PC-9 (cell line): ENCODE results near the gene RBMY1B.

Source experiments
- CTCF ChIP-seq: fragments of 200-600 bp; sonication (generic); conservative IDR thresholded peaks from 2 replicates; pipeline ENCODE4 v1.6.1; 2017; ENCODE audit warnings: mixed run types, antibody characterized with exemption, mild to moderate bottlenecking, moderate library complexity
- EZH2 ChIP-seq: fragments of 200-600 bp; sonication (generic); IDR thresholded peaks from 2 replicates; pipeline ENCODE4 v1.8.0; 2017; ENCODE audit warnings: antibody characterized with exemption, low read depth

GRCh38 chrY:21482967-21483366, 28.2 kb upstream of the RBMY1B start:
- TF ChIP-seq CTCF, result no peak
- TF ChIP-seq EZH2, result no peak
